PFSK-1 (cell line): Measurements from ENCODE around the gene NUP58.

Experiments used
- FOXP2 ChIP-seq: optimal IDR thresholded peaks from 2 replicates; pipeline ENCODE3; 2011; ENCODE audit warnings: borderline replicate concordance, control low read depth, inconsistent platforms; ENCODE audit not compliant: insufficient read depth; ENCODE audit errors: extremely low read length, extremely low read depth
- POLR2AphosphoS5 ChIP-seq: IDR thresholded peaks from 2 replicates; pipeline ENCODE4 v1.6.1; 2012; ENCODE audit warnings: low read depth, mild to moderate bottlenecking, control low read depth, low read length, moderate library complexity
- SIN3A ChIP-seq: IDR thresholded peaks from 2 replicates; pipeline ENCODE4 v1.6.1; 2012; ENCODE audit warnings: mild to moderate bottlenecking, low read length, moderate library complexity, borderline replicate concordance; ENCODE audit not compliant: insufficient read depth
- TAF1 ChIP-seq: IDR thresholded peaks from 2 replicates; pipeline ENCODE4 v1.6.1; 2012; ENCODE audit warnings: low read length, control low read depth, borderline replicate concordance; ENCODE audit not compliant: insufficient read depth
- TF ChIP-seq, protein P1 (sequence below), 2 experiments: IDR thresholded peaks; 2 replicates each; pipeline versions ENCODE4 v1.6.1 to v1.8.0; 2011 to 2012; ENCODE audit warnings: low read depth in 2 of 2, low read length in 2 of 2, control low read depth in 1 of 2, inconsistent platforms in 1 of 2, mild to moderate bottlenecking in 1 of 2, moderate library complexity in 1 of 2; ENCODE audit not compliant: insufficient read depth in 1 of 2

Gene NUP58

DNA sequence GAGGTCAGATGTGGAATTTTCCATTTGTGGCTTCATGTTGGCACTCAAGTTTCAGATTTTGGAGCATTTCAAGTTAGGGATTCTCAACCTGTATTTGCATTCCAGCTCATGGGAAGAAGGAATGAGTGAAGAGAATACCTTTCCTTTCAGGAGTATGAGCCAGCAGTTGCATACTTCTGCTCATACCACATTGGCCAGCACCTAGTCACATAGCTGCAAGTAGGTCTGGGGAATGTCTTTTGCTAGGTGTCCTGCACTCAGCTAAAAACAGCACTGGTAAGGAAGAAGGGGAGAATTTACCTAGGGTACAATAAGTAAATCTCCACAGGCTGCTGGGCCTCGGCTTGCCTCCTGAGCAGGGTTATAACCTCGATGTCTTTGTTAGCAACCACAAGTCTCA, 45.7 kb downstream of the NUP58 start:
- no peak for TF ChIP-seq TAF1
- TF ChIP-seq SIN3A, result no peak
- TF ChIP-seq FOXP2, result no peak
- TF ChIP-seq POLR2AphosphoS5, result no peak
- TF ChIP-seq, protein P1, sequence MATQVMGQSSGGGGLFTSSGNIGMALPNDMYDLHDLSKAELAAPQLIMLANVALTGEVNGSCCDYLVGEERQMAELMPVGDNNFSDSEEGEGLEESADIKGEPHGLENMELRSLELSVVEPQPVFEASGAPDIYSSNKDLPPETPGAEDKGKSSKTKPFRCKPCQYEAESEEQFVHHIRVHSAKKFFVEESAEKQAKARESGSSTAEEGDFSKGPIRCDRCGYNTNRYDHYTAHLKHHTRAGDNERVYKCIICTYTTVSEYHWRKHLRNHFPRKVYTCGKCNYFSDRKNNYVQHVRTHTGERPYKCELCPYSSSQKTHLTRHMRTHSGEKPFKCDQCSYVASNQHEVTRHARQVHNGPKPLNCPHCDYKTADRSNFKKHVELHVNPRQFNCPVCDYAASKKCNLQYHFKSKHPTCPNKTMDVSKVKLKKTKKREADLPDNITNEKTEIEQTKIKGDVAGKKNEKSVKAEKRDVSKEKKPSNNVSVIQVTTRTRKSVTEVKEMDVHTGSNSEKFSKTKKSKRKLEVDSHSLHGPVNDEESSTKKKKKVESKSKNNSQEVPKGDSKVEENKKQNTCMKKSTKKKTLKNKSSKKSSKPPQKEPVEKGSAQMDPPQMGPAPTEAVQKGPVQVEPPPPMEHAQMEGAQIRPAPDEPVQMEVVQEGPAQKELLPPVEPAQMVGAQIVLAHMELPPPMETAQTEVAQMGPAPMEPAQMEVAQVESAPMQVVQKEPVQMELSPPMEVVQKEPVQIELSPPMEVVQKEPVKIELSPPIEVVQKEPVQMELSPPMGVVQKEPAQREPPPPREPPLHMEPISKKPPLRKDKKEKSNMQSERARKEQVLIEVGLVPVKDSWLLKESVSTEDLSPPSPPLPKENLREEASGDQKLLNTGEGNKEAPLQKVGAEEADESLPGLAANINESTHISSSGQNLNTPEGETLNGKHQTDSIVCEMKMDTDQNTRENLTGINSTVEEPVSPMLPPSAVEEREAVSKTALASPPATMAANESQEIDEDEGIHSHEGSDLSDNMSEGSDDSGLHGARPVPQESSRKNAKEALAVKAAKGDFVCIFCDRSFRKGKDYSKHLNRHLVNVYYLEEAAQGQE (IDR thresholded peaks at IDR 0.05; ENCODE audit: insufficient read depth in 1 of 2, low read depth in 2 of 2, low read length in 2 of 2), result no peak

DNA sequence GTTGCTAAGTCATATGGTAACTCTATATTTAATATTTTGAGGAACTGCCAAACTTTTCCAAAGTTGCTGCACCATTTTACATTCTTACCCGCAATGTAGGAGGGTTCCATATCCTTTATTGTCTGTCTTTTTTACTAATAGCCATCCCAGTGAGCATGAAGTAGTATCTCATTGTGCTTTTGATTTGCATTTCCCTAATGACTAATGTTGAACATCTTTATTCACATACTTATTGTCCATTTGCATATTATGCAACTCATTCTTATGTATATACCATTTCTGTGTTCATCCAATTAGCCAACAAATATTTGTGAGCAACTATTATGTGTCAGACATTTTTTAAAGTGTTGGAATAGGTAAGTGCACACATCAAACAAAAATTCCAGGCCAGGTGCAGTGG, 50.0 kb downstream of the NUP58 start:
- TF ChIP-seq POLR2AphosphoS5 (no peak), SIN3A (no peak), FOXP2 (no peak), TAF1 (no peak)
- TF ChIP-seq, protein P1 (IDR thresholded peaks at IDR 0.05; ENCODE audit: insufficient read depth in 1 of 2, low read depth in 2 of 2, low read length in 2 of 2), result no peak

DNA sequence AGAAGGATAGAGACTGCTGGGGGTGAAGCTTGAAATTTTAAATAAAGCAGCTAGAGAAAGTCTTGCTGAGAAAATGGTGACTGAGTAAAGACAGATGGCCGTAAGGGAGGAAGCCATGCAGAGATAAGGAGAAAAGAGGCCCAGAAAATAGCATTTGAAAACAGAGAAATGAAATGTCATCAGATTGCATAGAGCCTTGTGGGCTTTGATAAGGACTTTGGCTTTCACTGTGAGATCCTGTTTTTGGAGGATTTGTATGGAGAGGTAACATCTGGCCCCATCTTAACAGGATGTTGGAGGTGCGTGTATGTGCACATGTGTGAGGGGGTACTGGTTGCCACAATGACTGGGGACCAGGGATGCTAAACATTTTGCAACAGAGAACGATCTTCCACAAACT, 50.8 kb downstream of the NUP58 start:
- TF ChIP-seq POLR2AphosphoS5 (no peak), SIN3A (no peak)
- TF ChIP-seq, protein P1 (IDR thresholded peaks at IDR 0.05; ENCODE audit: insufficient read depth in 1 of 2, low read depth in 2 of 2, low read length in 2 of 2), result no peak

DNA sequence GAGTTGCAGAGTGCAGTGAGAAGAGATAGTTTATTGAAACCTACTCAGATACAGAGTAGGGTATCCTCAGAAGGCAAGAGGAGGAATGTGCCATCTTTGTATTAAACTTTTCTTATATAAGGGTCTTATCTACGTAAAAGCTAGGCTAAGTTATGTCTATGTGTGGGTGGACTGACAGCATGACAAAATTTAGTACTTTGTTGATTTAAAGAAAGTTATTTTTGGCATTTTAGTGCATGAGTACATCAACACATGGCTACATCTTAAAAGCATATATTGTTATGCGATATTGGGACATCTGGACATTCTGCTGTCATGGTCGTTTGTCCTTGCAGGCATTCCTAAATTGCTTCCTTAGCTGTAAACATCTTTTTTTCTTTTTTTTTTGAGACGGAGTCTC, 51.4 kb downstream of the NUP58 start:
- no peak for TF ChIP-seq POLR2AphosphoS5
- no peak for TF ChIP-seq SIN3A
- TF ChIP-seq TAF1, result no peak
- no peak for TF ChIP-seq FOXP2
- TF ChIP-seq, protein P1 (IDR thresholded peaks at IDR 0.05; ENCODE audit: insufficient read depth in 1 of 2, low read depth in 2 of 2, low read length in 2 of 2), result no peak

DNA sequence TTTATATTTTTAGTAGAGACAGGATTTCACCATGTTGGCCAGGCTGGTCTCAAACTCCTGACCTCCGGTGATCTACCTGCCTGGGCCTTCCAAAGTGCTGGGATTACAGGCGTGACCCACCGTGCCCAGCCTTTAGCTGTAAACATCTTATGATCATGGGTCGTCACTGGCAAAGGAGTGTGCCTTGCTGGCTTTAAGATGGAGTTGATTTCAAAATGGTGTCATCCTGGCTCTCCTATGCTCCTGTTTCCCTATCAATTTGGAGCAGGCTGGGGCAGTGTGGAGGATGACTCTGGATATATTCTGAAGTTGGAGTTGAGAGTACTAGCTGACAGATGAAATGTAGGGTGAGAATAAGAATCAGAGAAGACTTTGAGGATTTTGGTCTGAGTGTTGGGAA, 51.9 kb downstream of the NUP58 start:
- TF ChIP-seq, protein P1 (IDR thresholded peaks at IDR 0.05; ENCODE audit: insufficient read depth in 1 of 2, low read depth in 2 of 2, low read length in 2 of 2), result no peak
- TF ChIP-seq FOXP2 (no peak), POLR2AphosphoS5 (no peak), TAF1 (no peak), SIN3A (no peak)
